Fibroblast of gingiva (primary cell): ENCODE results near the gene LDHD.
"Not testable (repeated sequence)": the region's sequence is repeated elsewhere in the genome, so short reads cannot be mapped to it uniquely, and the experiment has no call there.

Experiments
- DNase-seq: peaks from one replicate; pipeline ENCODE4 v3.0.0-alpha.2; 2011; ENCODE audit warnings: low read depth

LDHD gene

GRCh38 chr16:75116081-75116910 is at the start of gene LDHD:
Gene LDHD, minus strand, starts transcription at chr16:75116780. Its CDS starts 60 bp downstream, at chr16:75116720.
- DNase-seq = peak; percentile 67

- no peak for DNase-seq
These were observed 43.8 kb upstream of the LDHD start for GRCh38 chr16:75160386-75160785.

GRCh38 chr16:75152635-75153034 is 36.1 kb upstream of the LDHD start:
- DNase-seq = no peak

GRCh38 chr16:75151798-75152197 is 35.2 kb upstream of the LDHD start:
- no peak for DNase-seq

- peak; percentile 88 for DNase-seq
These were observed 32.0 kb upstream of the LDHD start, which contains the start of gene ZFP1 for GRCh38 chr16:75148311-75149195. Gene ZFP1, plus strand, starts transcription at chr16:75148524. Its CDS starts 4,428 bp downstream, at chr16:75152952.

- no peak for DNase-seq
These were observed 31.4 kb upstream of the LDHD start for GRCh38 chr16:75147968-75148310.

- DNase-seq = no peak
These were observed 27.4 kb upstream of the LDHD start for GRCh38 chr16:75143941-75144340.

GRCh38 chr16:75139498-75139897 is 22.9 kb upstream of the LDHD start:
- no peak for DNase-seq

GRCh38 chr16:75138636-75139035 is 22.1 kb upstream of the LDHD start:
- no peak for DNase-seq

GRCh38 chr16:75138233-75138632 is 21.7 kb upstream of the LDHD start:
- DNase-seq = no peak

GRCh38 chr16:75131081-75131480 is 14.5 kb upstream of the LDHD start:
- no peak for DNase-seq

GRCh38 chr16:75130150-75130771 is 13.7 kb upstream of the LDHD start:
- DNase-seq = no peak

GRCh38 chr16:75129421-75130149 is 13.0 kb upstream of the LDHD start:
- DNase-seq = not testable (repeated sequence)

GRCh38 chr16:75127713-75128415 is 11.3 kb upstream of the LDHD start:
- DNase-seq = no peak

GRCh38 chr16:75122609-75123008 is 6.0 kb upstream of the LDHD start:
- no peak for DNase-seq

- no peak for DNase-seq
These were observed 5.5 kb upstream of the LDHD start for GRCh38 chr16:75121949-75122568.

GRCh38 chr16:75120253-75120652 is 3.7 kb upstream of the LDHD start:
- no peak for DNase-seq

GRCh38 chr16:75118943-75119539 is 2.5 kb upstream of the LDHD start:
- no peak for DNase-seq

GRCh38 chr16:75116911-75117245 is 298 bp upstream of the LDHD start:
- DNase-seq = no peak
